ENCODE data around the gene ACP7. TPM values are rescaled to one million over a fixed set of nuclear protein-coding genes. Genes with fewer than 3 reads are reported as not detected.

Gene ACP7
- total and polyA plus RNA-seq, 2 of the 8 experiments (the other 6 are each of a cell fraction or from before 2014, with no cell fraction given) = 0.27 to 0.50 TPM

- no peak for TF ChIP-seq EGR1 (IDR thresholded peaks at IDR 0.05; ENCODE audit: borderline replicate concordance, low read depth, low read length)
These were observed 38.7 kb upstream of the ACP7 start (continued) for GRCh38 chr19:39045506-39045905.
